Upper lobe of left lung (tissue), 6 donors: ENCODE measurements around the gene SFT2D1. TPM values are rescaled to one million over a fixed set of nuclear protein-coding genes. Genes with fewer than 3 reads are reported as not detected.

Experiments used
- ATAC-seq, 2 donors: fragments of 200-7000 bp; cut with Tn5 transposase; one replicate each; pipeline ENCODE4 v1.9.1; 2022; ENCODE audit warnings: mild to moderate bottlenecking in 2 of 2, moderate library complexity in 2 of 2; ENCODE audit not compliant: low FRiP score in 2 of 2
- DNase-seq, 2 donors: peaks; one replicate each; pipeline ENCODE4 v3.0.0-alpha.2; 2019 to 2020
- H3K27ac ChIP-seq, 4 donors: fragments of 200-600 bp; sonication (generic); one replicate each; pipeline ENCODE4 v1.5.1; 2016 to 2019
- H3K27me3 ChIP-seq, 4 donors: fragments of 200-600 bp; sonication (generic); one replicate each; pipeline ENCODE4 v1.5.1; 2017 to 2019
- H3K36me3 ChIP-seq, 4 donors: fragments of 200-600 bp; sonication (generic); one replicate each; pipeline ENCODE4 v1.5.1; 2016 to 2019
- H3K4me1 ChIP-seq, 4 donors: fragments of 200-600 bp; sonication (generic); one replicate each; pipeline ENCODE4 v1.5.1; 2018 to 2019
- H3K4me3 ChIP-seq, 4 donors: fragments of 200-600 bp; sonication (generic); one replicate each; pipeline ENCODE4 v1.5.1; 2017 to 2019; ENCODE audit warnings: mild to moderate bottlenecking in 2 of 4, moderate library complexity in 1 of 4
- H3K9me3 ChIP-seq, 4 donors: fragments of 200-600 bp; sonication (generic); one replicate each; pipeline ENCODE4 v1.5.1; 2018 to 2019
- CTCF ChIP-seq, 6 experiments: fragments of 450-650 bp in 4 of 6; fragments of 200-600 bp in 2 of 6; sonication (generic) in 2 of 6; IDR thresholded peaks; one replicate each; pipeline ENCODE4 v1.5.1; 2016 to 2019; ENCODE audit warnings: antibody characterized with exemption in 6 of 6
- EP300 ChIP-seq, 4 donors: sonication (generic); formaldehyde crosslinking; IDR thresholded peaks; one replicate each; pipeline ENCODE4 v1.5.1; 2017; ENCODE audit warnings: antibody characterized with exemption in 4 of 4, control low read depth in 2 of 4
- POLR2A ChIP-seq, 4 donors: fragments of 450-650 bp; IDR thresholded peaks; one replicate each; pipeline ENCODE4 v1.5.1; 2016 to 2017; ENCODE audit warnings: antibody characterized with exemption in 4 of 4, mild to moderate bottlenecking in 2 of 4
- POLR2AphosphoS5 ChIP-seq, 2 donors: sonication (generic); formaldehyde crosslinking; IDR thresholded peaks; one replicate each; pipeline ENCODE4 v1.5.1; 2017; ENCODE audit warnings: antibody characterized with exemption in 2 of 2
- WGBS, 2 donors: methylation state at CpG; one replicate each; pipeline ENCODE4 v1.1.5; 2017 to 2018; 5-methylcytosine and 5-hydroxymethylcytosine counted together
- total RNA-seq, 6 donors: library from RNA; depleted of rRNA in 4 of 6; stranded (reverse); fragments of >200 nt in 4 of 6; gene quantifications; one replicate each; pipeline versions ENCODE4 v1.1.0 to v1.2.1, GENCODE V29; 2016 to 2021
- donor health status: DM: no; HTN: no; CAD: no; lungs with moderate emphysema.
- donor health status: DM: no; HTN: yes; CAD: no; lungs with severe emphysema.

SFT2D1 gene
- total RNA-seq, 6 donors from 2014 or later = 8.4 to 56.5 (median 44.9) TPM

DNA sequence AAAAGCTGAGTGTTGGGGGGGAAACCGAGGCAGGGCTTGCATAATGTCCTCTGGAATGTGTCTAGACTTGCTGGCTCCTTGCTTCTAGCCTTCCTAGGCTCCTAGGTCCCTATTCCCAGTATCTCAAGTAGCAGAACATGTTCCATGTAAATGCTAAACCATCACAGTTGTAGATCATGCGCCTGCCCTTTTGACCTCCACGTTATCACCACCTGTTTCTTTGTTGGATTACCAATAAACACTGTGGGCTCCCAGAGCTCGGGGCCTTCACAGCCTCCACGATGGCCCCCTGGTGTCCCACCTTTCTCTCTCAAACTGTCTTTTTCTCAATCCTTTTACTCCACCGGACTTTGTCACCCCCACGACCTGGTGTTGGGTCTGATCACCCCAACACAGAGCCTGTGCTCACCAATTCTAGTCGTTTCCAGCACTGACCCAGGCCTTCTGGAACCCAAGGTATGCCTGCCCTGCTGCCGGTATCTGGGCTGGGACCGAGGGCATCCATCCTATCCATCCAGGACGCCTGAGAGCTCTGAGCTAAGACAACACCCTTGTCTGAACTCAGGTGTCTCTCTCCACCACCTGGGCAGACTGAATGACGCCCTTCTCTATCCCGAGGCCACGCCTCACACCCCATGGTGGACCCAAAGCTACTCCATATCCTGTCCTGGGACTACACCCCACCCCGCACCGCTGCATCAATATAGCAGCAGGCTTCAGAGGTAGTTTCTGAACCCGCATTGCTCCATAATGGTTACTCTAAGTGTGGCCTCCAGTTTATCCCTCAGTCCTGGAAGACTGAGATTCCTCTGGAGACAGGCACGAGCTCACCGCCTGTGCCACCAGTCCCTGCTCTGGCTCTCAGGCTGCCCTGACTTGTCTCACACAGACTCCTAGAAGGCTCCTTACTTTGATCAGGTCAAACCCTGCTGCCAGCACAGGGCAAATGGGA, 24.8 kb downstream of the SFT2D1 start:
- peaks cover 14 to 32% (median 20%) of the 10 kb centered on the region in 4 donors for H3K36me3 ChIP-seq
- H3K27ac ChIP-seq = no peak overlapping the region
- H3K9me3 ChIP-seq = no peaks in the 10 kb centered on the region
- 87 to 89% methylated on average over 18 to 19 of the region's 19 CpGs for WGBS, 2 donors
- TF ChIP-seq POLR2AphosphoS5 (IDR thresholded peaks at IDR 0.05) (no peak), CTCF (IDR thresholded peaks at IDR 0.05) (no peak), POLR2A (IDR thresholded peaks at IDR 0.05) (no peak)
- peak; percentile 12 to 34 for ATAC-seq
- H3K27me3 ChIP-seq = no peaks in the 10 kb centered on the region
- no peak for DNase-seq
- no peaks in the 10 kb centered on the region for H3K4me1 ChIP-seq
- no peak overlapping the region for H3K4me3 ChIP-seq

DNA sequence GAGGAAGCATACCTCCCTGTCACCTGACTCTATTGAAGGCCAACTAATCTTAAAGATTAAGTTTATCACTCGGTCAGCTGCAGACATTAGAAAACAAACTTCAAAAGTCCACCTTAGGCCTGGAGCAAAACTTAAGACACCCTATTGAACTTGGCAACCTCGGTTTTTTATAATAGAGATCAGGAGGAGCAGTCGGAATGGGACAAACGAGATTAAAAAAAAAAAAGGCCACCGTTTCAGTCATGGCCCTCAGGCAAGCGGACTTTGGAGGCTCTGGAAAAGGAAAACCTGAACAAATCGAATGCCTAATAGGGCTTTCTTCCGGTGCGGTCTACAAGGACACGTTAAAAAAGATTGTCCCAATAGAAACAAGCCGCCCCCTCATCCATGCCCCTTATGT, 26.9 kb downstream of the SFT2D1 start:
- TF ChIP-seq POLR2A (IDR thresholded peaks at IDR 0.05) (no peak), POLR2AphosphoS5 (IDR thresholded peaks at IDR 0.05) (no peak), EP300 (IDR thresholded peaks at IDR 0.05) (no peak), CTCF (IDR thresholded peaks at IDR 0.05) (no peak)
- Histone ChIP-seq H3K36me3 (peaks cover 0 to 13% (median 9%) of the 10 kb centered on the region in 4 donors), H3K9me3 (no peaks in the 10 kb centered on the region), H3K27me3 (no peaks in the 10 kb centered on the region), H3K27ac (no peak overlapping the region), H3K4me3 (no peak overlapping the region), H3K4me1 (no peaks in the 10 kb centered on the region)
- DNase-seq (no peak), ATAC-seq (no peak)
- WGBS, 2 donors = 86 to 89% methylated on average over 11 of the region's 11 CpGs

GRCh38 chr6:166314454-166314853, 27.9 kb downstream of the SFT2D1 start:
- TF ChIP-seq POLR2AphosphoS5 (IDR thresholded peaks at IDR 0.05) = no peak
- TF ChIP-seq POLR2A (IDR thresholded peaks at IDR 0.05) = no peak
- no peak for TF ChIP-seq EP300 (IDR thresholded peaks at IDR 0.05)
- TF ChIP-seq CTCF (IDR thresholded peaks at IDR 0.05) = no peak
- no peaks in the 10 kb centered on the region for H3K4me1 ChIP-seq
- no peak for ATAC-seq
- WGBS, 2 donors = 79 to 87% methylated on average over 9 of the region's 9 CpGs
- DNase-seq = no peak
- H3K36me3 ChIP-seq = peaks cover 0 to 8% (median 6%) of the 10 kb centered on the region in 4 donors
- H3K27ac ChIP-seq = no peak overlapping the region
- no peaks in the 10 kb centered on the region for H3K27me3 ChIP-seq
- no peaks in the 10 kb centered on the region for H3K9me3 ChIP-seq
- no peak overlapping the region for H3K4me3 ChIP-seq

GRCh38 chr6:166313255-166314070, 28.9 kb downstream of the SFT2D1 start:
- H3K36me3 ChIP-seq = no peaks in the 10 kb centered on the region
- peak; percentile 46 to 80 for DNase-seq
- H3K27ac ChIP-seq = no peak overlapping the region
- H3K9me3 ChIP-seq = no peaks in the 10 kb centered on the region
- 51 to 55% methylated on average over 18 of the region's 18 CpGs for WGBS, 2 donors
- no peak for TF ChIP-seq EP300 (IDR thresholded peaks at IDR 0.05)
- peak; percentile 17 to 54 (median 52) for TF ChIP-seq CTCF (IDR thresholded peaks at IDR 0.05)
- no peak overlapping the region for H3K4me3 ChIP-seq
- H3K4me1 ChIP-seq = peaks cover 2 to 3% (median 2%) of the 10 kb centered on the region in 4 donors
- peaks cover 0 to 8% (median under 1%) of the 10 kb centered on the region in 4 donors for H3K27me3 ChIP-seq
- peak; percentile 73 for ATAC-seq
